NCI-H510A treated with DMSO at 0.1 percent for 48 hours (cell line): ENCODE results near the gene NELL1.

Experiments used
- DNase-seq: peaks from one replicate; lab custom pipeline; 2025; lab: John Stamatoyannopoulos, UW

Gene NELL1

GRCh38 chr11:21489416-21490115 lies 820.2 kb downstream of the NELL1 start:
- DNase-seq = no peak

GRCh38 chr11:21492931-21493330 lies 823.5 kb downstream of the NELL1 start:
- no peak for DNase-seq

- DNase-seq = no peak
Measured at GRCh38 chr11:21494946-21495345, 825.6 kb downstream of the NELL1 start.

- DNase-seq = no peak
Measured at GRCh38 chr11:21495879-21496278, 826.5 kb downstream of the NELL1 start.

- DNase-seq = no peak
Measured at GRCh38 chr11:21501245-21501644, 831.9 kb downstream of the NELL1 start.

- DNase-seq = no peak
Measured at GRCh38 chr11:21505070-21505469, 835.7 kb downstream of the NELL1 start.

GRCh38 chr11:21511835-21512440 lies 842.6 kb downstream of the NELL1 start:
- peak; percentile 21 for DNase-seq

- DNase-seq = no peak
Measured at GRCh38 chr11:21514316-21514715, 844.9 kb downstream of the NELL1 start.

GRCh38 chr11:21520244-21520643 lies 850.9 kb downstream of the NELL1 start:
- DNase-seq = no peak

GRCh38 chr11:21529187-21529586 lies 859.8 kb downstream of the NELL1 start:
- no peak for DNase-seq

GRCh38 chr11:21534288-21534687 lies 864.9 kb downstream of the NELL1 start:
- DNase-seq = no peak

- no peak for DNase-seq
Measured at GRCh38 chr11:21537980-21538379, 868.6 kb downstream of the NELL1 start.

GRCh38 chr11:21541187-21541751 lies 871.9 kb downstream of the NELL1 start:
- no peak for DNase-seq

GRCh38 chr11:21543901-21544300 lies 874.5 kb downstream of the NELL1 start:
- DNase-seq = no peak

GRCh38 chr11:21545699-21546098 lies 876.3 kb downstream of the NELL1 start:
- DNase-seq = no peak

- DNase-seq = no peak
Measured at GRCh38 chr11:21546703-21547102, 877.3 kb downstream of the NELL1 start.

GRCh38 chr11:21552911-21553310 lies 883.5 kb downstream of the NELL1 start:
- peak; percentile 15 for DNase-seq

- no peak for DNase-seq
Measured at GRCh38 chr11:21553795-21554194, 884.4 kb downstream of the NELL1 start.

GRCh38 chr11:21554284-21554683 lies 884.9 kb downstream of the NELL1 start:
- DNase-seq = no peak

GRCh38 chr11:21556926-21557325 lies 887.5 kb downstream of the NELL1 start:
- peak; percentile 9 for DNase-seq

GRCh38 chr11:21560466-21560975 lies 891.1 kb downstream of the NELL1 start:
- no peak for DNase-seq

- DNase-seq = no peak
Measured at GRCh38 chr11:21561581-21561980, 892.2 kb downstream of the NELL1 start.

- DNase-seq = no peak
Measured at GRCh38 chr11:21564095-21564494, 894.7 kb downstream of the NELL1 start.
